ENCODE measurements around the gene SCYL1. TPM values are rescaled to one million over a fixed set of nuclear protein-coding genes. Genes with fewer than 3 reads are reported as not detected.

SCYL1 gene
- total and polyA plus RNA-seq, 2 experiments from 2014 or later, result 146 to 168 TPM

DNA sequence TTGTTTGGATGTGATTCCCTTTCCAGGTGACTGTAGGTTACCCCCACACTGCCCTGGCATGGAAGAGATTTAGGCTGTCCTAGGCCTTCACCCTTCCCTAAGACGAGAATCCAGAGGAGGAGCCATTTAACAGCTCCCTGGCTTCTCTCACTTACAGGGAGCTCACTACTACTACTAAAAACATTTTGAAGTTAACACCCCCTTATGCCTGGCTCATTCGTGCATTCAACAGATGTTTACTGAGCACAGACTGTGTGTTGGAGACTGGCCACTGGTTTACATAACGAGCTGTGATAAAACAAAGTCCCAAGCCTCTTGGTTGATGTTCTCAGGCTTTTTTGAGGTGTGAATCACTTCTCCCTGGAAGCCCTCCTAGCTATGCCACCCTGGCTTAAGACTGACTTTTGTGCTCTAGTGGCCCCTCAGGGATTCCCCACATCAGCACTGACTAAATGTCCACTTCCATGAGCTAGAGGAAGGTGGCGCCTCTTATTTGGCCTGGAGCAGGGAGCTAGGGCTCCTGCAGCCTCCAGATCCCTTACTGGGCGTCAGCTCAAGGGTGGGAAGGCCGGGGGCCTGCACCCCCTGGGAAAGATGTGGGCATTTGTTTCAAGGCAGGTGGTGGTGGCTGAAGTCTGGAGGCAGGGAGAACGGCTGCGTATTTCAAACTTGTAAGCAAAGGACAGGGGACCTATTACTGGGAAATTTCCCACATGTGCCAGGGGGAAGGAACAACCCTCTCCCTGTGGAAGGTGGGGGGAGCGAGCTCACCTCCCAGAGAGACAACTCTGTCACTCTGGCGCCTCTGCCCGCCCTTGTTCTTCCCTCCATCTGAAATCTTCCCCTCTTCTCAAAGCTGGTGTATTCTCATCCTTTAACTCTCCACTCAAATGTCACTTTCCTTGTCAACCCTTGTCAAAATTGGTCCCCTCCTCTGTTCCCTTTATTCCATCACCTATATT, 45.4 kb upstream of the SCYL1 start:
- H3K27ac ChIP-seq, result peak overlapping the region; percentile 97
- H3K36me3 ChIP-seq, result no peaks in the 10 kb centered on the region
- peak in 1 of 2 donors; percentile 92 for DNase-seq (ENCODE audit: low read depth in 1 of 2, low spot score in 1 of 2)
- peak; percentile 43 for TF ChIP-seq CTCF (IDR thresholded peaks at IDR 0.05; ENCODE audit: low read depth, low read length)
- H3K27me3 ChIP-seq, result no peaks in the 10 kb centered on the region
- H3K4me3 ChIP-seq, result no peak overlapping the region
- H3K9me3 ChIP-seq (ENCODE audit: low read depth), result no peaks in the 10 kb centered on the region
- H3K4me1 ChIP-seq (ENCODE audit: low read depth), result peaks cover 27% of the 10 kb centered on the region

- H3K36me3 ChIP-seq, result no peaks in the 10 kb centered on the region
- no peak for TF ChIP-seq CTCF (IDR thresholded peaks at IDR 0.05; ENCODE audit: low read depth, low read length)
- DNase-seq (ENCODE audit: low read depth in 1 of 2, low spot score in 1 of 2), result no peak
- no peaks in the 10 kb centered on the region for H3K27me3 ChIP-seq
- H3K27ac ChIP-seq, result no peak overlapping the region
- H3K9me3 ChIP-seq (ENCODE audit: low read depth), result no peaks in the 10 kb centered on the region
- H3K4me3 ChIP-seq, result no peak overlapping the region
- peaks cover 49% of the 10 kb centered on the region for H3K4me1 ChIP-seq (ENCODE audit: low read depth)
These were observed 42.5 kb upstream of the SCYL1 start for GRCh38 chr11:65482306-65482850.

DNA sequence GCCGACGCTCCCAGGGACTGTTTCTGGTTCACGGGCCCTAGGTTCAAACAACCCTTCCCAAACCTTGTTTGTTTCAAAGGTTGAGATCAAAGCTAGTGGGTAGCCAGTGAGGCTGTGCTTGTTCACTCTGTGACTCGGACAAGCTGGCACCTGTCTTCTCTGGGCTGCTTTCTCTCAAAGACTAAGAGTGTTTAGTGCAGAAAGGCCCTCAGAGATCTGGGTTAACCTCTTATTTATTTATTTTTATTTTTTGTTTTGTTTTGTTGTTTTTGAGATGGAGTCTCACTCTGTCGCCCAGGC, 39.0 kb upstream of the SCYL1 start:
- Histone ChIP-seq H3K9me3 (ENCODE audit: low read depth) (no peaks in the 10 kb centered on the region), H3K27ac (peak overlapping the region; percentile 100), H3K27me3 (no peaks in the 10 kb centered on the region), H3K4me3 (no peak overlapping the region), H3K36me3 (no peaks in the 10 kb centered on the region), H3K4me1 (ENCODE audit: low read depth) (peaks cover 54% of the 10 kb centered on the region)
- TF ChIP-seq CTCF (IDR thresholded peaks at IDR 0.05; ENCODE audit: low read depth, low read length), result no peak
- no peak for DNase-seq (ENCODE audit: low read depth in 1 of 2, low spot score in 1 of 2)

DNA sequence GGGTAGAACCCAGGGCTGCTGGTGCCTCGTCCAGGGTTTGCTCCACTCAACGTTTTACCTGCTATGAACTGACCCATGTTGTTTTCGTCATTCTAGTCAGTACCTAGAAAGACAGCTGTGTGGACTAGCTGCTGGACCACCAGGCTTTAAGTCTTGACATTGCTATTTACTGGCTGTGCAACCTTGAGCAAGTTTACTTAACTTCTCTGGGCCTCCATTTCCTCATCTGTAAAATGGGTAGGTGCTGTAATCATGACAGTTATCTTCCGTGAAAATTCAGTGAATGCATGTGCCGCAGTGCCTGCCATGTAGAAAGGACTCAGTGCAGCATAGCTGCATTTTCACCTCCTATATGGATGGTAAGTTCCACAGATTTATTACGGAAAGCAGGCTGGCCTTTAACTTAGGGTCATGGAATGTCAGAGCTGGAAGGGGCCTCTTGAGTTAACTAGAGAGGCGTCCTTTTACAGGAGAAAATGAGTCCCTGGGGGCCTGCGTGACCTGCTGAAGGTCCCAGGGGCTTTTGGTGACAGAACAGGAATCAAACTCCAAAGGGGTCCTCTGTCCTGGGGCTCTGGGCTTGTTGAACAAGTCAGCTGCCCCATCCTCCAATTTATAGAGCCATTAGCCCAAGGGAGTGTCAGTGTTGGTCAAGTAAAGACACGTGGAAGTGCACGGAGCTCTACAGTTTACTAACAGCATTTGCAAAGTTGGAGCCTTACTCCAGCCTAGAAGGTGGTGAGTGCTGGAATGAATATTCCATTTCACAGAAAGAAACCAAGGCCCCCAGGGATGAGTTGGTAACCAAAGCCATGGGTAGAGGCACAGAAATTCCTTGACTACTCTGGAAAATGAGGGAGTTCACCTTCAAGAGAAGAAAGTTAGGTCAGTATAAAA, 38.1 kb upstream of the SCYL1 start:
- H3K27ac ChIP-seq, result peak overlapping the region; percentile 100
- H3K9me3 ChIP-seq (ENCODE audit: low read depth), result no peaks in the 10 kb centered on the region
- no peak for DNase-seq (ENCODE audit: low read depth in 1 of 2, low spot score in 1 of 2)
- peaks cover 53% of the 10 kb centered on the region for H3K4me1 ChIP-seq (ENCODE audit: low read depth)
- H3K36me3 ChIP-seq, result no peaks in the 10 kb centered on the region
- H3K27me3 ChIP-seq, result no peaks in the 10 kb centered on the region
- H3K4me3 ChIP-seq, result no peak overlapping the region
- no peak for TF ChIP-seq CTCF (IDR thresholded peaks at IDR 0.05; ENCODE audit: low read depth, low read length)

- Histone ChIP-seq H3K36me3 (no peaks in the 10 kb centered on the region), H3K4me3 (peak overlapping the region; percentile 10), H3K27me3 (no peaks in the 10 kb centered on the region), H3K4me1 (ENCODE audit: low read depth) (peaks cover 62% of the 10 kb centered on the region), H3K27ac (peak overlapping the region; percentile 100), H3K9me3 (ENCODE audit: low read depth) (no peaks in the 10 kb centered on the region)
- TF ChIP-seq CTCF (IDR thresholded peaks at IDR 0.05; ENCODE audit: low read depth, low read length), result no peak
- peak; percentile 99 to 100 for DNase-seq (ENCODE audit: low read depth in 1 of 2, low spot score in 1 of 2)
These were observed 37.2 kb upstream of the SCYL1 start for GRCh38 chr11:65487467-65488272.
